ENCODE measurements around the gene LRFN3.
"Not testable (repeated sequence)": the region's sequence is repeated elsewhere in the genome, so short reads cannot be mapped to it uniquely, and the experiment has no call there.

- not testable (repeated sequence) for TF ChIP-seq CTCF (IDR thresholded peaks at IDR 0.05; ENCODE audit: low read length); EZH2 (optimal IDR thresholded peaks at IDR 0.05; ENCODE audit: low read depth, low read length); EZH2phosphoT487 (IDR thresholded peaks at IDR 0.05; ENCODE audit: low read length)
These were observed 25.8 kb upstream of the LRFN3 start for GRCh38 chr19:35910355-35910754.
